ENCODE results near the gene SMG5.

DNA sequence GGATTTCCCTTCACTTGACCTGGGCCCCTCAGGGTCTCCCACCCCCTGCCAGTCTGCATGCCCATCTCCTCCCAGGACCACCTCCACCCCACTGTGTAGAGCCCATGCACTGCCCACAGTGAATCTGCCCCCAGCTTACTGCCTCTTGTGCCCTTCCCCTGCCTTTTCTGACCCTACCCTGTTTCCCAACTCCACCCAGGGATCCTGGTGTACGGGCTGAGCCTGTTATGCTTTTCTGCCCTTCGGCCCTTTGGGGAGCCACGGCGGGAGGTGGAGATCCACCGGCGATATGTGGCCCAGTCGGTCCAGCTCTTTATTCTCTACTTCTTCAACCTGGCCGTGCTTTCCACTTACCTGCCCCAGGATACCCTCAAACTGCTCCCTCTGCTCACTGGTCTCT, 3.4 kb upstream of the SMG5 start:
- no peak for TF ChIP-seq POLR2A (IDR thresholded peaks at IDR 0.05; ENCODE audit: low read depth, low read length)
- no peak for TF ChIP-seq TAF1 (IDR thresholded peaks at IDR 0.05; ENCODE audit: low read depth, low read length)
- no peak for TF ChIP-seq POLR2AphosphoS5 (IDR thresholded peaks at IDR 0.05; ENCODE audit: low read depth, low read length)
- TF ChIP-seq POU2F2 (IDR thresholded peaks at IDR 0.05; ENCODE audit: low read depth, low read length) = no peak
- no peak for TF ChIP-seq SPI1 (IDR thresholded peaks at IDR 0.05; ENCODE audit: low read depth, low read length)
